Lung (tissue), 16 donors: ENCODE results near the gene SRP54. TPM values are rescaled to one million over a fixed set of nuclear protein-coding genes. Genes with fewer than 3 reads are reported as not detected.

Source experiments
- ATAC-seq: fragments of 200-7000 bp; cut with Tn5 transposase; one replicate; pipeline ENCODE4 v1.9.1; 2020; ENCODE audit warnings: moderate number of reproducible peaks; ENCODE audit not compliant: insufficient read depth, low FRiP score
- DNase-seq, 3 donors: peaks; one replicate each; pipeline ENCODE4 v3.0.0-alpha.2; 2013 to 2017
- H3K27ac ChIP-seq, 2 donors: one replicate each; pipeline ENCODE4 v1.5.1; 2013; ENCODE audit warnings: mild to moderate bottlenecking in 2 of 2, moderate library complexity in 2 of 2, control low read depth in 1 of 2, inconsistent platforms in 1 of 2, low read depth in 1 of 2, low read length in 1 of 2
- H3K27me3 ChIP-seq, 3 donors: one replicate each; pipeline ENCODE4 v1.5.1; 2013; ENCODE audit warnings: low read length in 2 of 3; ENCODE audit not compliant: control insufficient read depth in 3 of 3, insufficient read depth in 3 of 3
- H3K36me3 ChIP-seq, 4 donors: one replicate each; pipeline ENCODE4 v1.5.1; 2013; ENCODE audit warnings: low read length in 4 of 4, mild to moderate bottlenecking in 1 of 4, moderate library complexity in 1 of 4; ENCODE audit not compliant: control insufficient read depth in 4 of 4, insufficient read depth in 4 of 4
- H3K4me1 ChIP-seq, 5 donors: one replicate each; pipeline ENCODE4 v1.5.1; 2013; ENCODE audit warnings: low read length in 5 of 5, mild to moderate bottlenecking in 2 of 5, moderate library complexity in 1 of 5; ENCODE audit not compliant: control insufficient read depth in 5 of 5, insufficient read depth in 5 of 5
- H3K4me3 ChIP-seq: one replicate; pipeline ENCODE4 v1.5.1; 2013; ENCODE audit warnings: mild to moderate bottlenecking, control low read depth, moderate library complexity
- H3K9ac ChIP-seq, 2 donors: one replicate each; pipeline ENCODE4 v1.5.1; 2013; ENCODE audit warnings: low read length in 2 of 2, control low read depth in 1 of 2; ENCODE audit not compliant: insufficient read depth in 1 of 2
- H3K9me3 ChIP-seq, 4 donors: one replicate each; pipeline ENCODE4 v1.5.1; 2013; ENCODE audit warnings: low read length in 3 of 4, mild to moderate bottlenecking in 1 of 4, moderate library complexity in 1 of 4; ENCODE audit not compliant: control insufficient read depth in 4 of 4, insufficient read depth in 3 of 4
- WGBS, 2 donors: extraction: QIAGEN DNeasy Blood & Tissue Kit; methylation state at CpG; one replicate each; pipeline ENCODE4 v1.1.7; 2013; 5-methylcytosine and 5-hydroxymethylcytosine counted together
- long read RNA-seq, 5 donors: transcript quantifications; one replicate each; lab custom pipeline, GENCODE V29; 2026
- polyA plus RNA-seq, 2 donors: library from polyadenylated mRNA; stranded (reverse); fragments of 200-250 nt; gene quantifications; one replicate each; pipeline ENCODE4 v1.2.1, GENCODE V29; 2013
- total RNA-seq, 2 donors: library from RNA; depleted of rRNA in 1 of 2; stranded (reverse); fragments of >200 nt in 1 of 2; gene quantifications; one replicate each; pipeline ENCODE4 v1.2.1, GENCODE V29; 2014 to 2021
- TF ChIP-seq, protein P1 (sequence below): IDR thresholded peaks from 2 replicates; pipeline ENCODE4 v1.5.1; 2012; ENCODE audit warnings: mild to moderate bottlenecking; ENCODE audit errors: control extremely low read depth, extremely low read depth
- donor health status: control.
- donor health status: control.
- donor health status: Bipolar disorder and iron deficiency.
- donor health status: healthy.
- donor health status: DM: yes; HTN: yes; CAD: no.

Gene SRP54
- total RNA-seq, result 10 to 100 TPM; 42.7 to 92.8 TPM
- polyA plus RNA-seq, result 10 to 100 TPM; 24.5 to 46.8 TPM
- long read RNA-seq, donor 1, transcript SRP54-201 (16 exons, 2,279 nt), result major isoform, 19 of 22 reads
- long read RNA-seq, donor 1, partial matches to known transcripts, result 0 of 22 reads
- long read RNA-seq, donor 1, other reads (novel, unspliced or antisense), result 0 of 22 reads
- long read RNA-seq, donor 2, partial matches to known transcripts, result 5 of 10 reads
- long read RNA-seq, donor 2, other reads (novel, unspliced or antisense), result 0 of 10 reads
- long read RNA-seq, donor 3, transcript SRP54-201 (16 exons, 2,279 nt), result major isoform, 7 of 11 reads
- long read RNA-seq, donor 3, partial matches to known transcripts, result 0 of 11 reads
- long read RNA-seq, donor 3, other reads (novel, unspliced or antisense), result 0 of 11 reads
- long read RNA-seq, donor 4, partial matches to known transcripts, result 0 of 5 reads
- long read RNA-seq, donor 4, other reads (novel, unspliced or antisense), result 0 of 5 reads
- long read RNA-seq, donor 5, transcript SRP54-201 (16 exons, 2,279 nt), result major isoform, 19 of 30 reads
- long read RNA-seq, donor 5, partial matches to known transcripts, result 7 of 30 reads
- long read RNA-seq, donor 5, other reads (novel, unspliced or antisense), result 0 of 30 reads

DNA sequence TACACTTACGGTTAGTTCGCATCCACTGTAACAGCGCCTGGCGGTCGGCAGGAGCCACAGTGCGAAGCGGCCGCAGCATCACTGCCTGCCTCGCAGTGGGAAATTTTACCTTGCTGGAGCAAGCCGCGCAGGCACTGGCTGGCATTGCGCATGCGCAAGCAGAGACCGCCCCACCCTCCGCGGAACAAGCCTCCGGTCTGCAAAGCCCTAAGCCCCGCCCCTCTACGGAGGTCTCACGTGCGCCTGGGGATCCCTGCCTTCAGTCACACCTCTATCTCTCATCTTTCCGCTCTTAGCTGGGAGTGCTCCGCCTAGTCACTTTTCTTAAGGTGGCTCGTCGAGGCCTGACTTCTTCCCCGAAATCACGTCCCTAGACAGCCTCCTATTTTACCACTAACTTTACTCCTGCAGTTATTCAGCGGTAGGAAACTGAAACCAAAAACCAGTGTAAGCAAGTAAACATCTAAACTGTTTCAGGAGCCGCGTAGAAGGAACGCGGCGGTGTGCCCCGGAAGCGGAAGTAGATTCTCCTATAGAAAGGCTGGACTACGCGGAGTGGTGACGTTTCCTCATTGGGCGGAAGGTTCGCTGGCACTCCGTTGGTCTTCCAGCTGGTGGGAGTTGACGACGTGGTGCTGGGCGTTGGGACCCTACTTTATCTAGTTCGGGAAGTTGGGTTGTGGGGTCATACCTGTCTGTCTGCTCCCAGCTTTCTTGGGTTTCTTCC, at the start of gene SRP54:
TSS of gene SRP54 (plus strand) at position 572 of the 727 bp plus-strand sequence. CDS start 13,718 bp downstream, outside the sequence.
- Histone ChIP-seq H3K4me1 (peaks cover 0 to 19% (median 13%) of the 10 kb centered on the region in 5 donors), H3K9ac (peak within 1 kb of the TSS; percentile 87 to 98), H3K4me3 (peak within 1 kb of the TSS; percentile 68), H3K36me3 (peaks cover 0 to 8% (median under 1%) of the 10 kb centered on the region in 4 donors), H3K27me3 (no peaks in the 10 kb centered on the region), H3K9me3 (no peaks in the 10 kb centered on the region), H3K27ac (peak within 1 kb of the TSS; percentile 91 to 94)
- DNase-seq (peak; percentile 98 to 99 (median 99)), ATAC-seq (peak; percentile 92)
- TF ChIP-seq, protein P1, sequence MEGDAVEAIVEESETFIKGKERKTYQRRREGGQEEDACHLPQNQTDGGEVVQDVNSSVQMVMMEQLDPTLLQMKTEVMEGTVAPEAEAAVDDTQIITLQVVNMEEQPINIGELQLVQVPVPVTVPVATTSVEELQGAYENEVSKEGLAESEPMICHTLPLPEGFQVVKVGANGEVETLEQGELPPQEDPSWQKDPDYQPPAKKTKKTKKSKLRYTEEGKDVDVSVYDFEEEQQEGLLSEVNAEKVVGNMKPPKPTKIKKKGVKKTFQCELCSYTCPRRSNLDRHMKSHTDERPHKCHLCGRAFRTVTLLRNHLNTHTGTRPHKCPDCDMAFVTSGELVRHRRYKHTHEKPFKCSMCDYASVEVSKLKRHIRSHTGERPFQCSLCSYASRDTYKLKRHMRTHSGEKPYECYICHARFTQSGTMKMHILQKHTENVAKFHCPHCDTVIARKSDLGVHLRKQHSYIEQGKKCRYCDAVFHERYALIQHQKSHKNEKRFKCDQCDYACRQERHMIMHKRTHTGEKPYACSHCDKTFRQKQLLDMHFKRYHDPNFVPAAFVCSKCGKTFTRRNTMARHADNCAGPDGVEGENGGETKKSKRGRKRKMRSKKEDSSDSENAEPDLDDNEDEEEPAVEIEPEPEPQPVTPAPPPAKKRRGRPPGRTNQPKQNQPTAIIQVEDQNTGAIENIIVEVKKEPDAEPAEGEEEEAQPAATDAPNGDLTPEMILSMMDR, result no peak
- 0 to 1% methylated on average over 45 of the region's 45 CpGs for WGBS, 2 donors

DNA sequence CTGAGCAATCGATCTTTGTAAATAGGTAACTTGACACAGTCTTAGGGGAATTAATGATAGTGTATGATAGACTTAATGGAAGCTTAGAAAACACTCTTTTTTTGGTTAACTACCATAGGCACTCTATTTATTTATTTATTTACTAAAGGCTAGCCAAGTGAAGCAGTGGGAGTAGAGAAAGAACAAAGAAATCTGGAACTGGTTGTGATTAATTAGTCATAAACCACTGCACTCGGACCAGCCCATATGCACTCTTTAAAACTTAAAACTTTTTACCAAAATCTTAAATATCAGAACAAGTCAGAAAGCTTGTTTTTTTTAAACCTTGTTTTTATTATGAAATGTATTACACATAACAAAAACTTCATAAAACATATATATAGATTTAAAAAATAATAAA, 49.5 kb upstream of the SRP54 start:
- Histone ChIP-seq H3K9ac (no peak overlapping the region), H3K27ac (no peak overlapping the region), H3K4me3 (no peak overlapping the region), H3K9me3 (no peaks in the 10 kb centered on the region), H3K36me3 (no peaks in the 10 kb centered on the region), H3K27me3 (no peaks in the 10 kb centered on the region), H3K4me1 (no peaks in the 10 kb centered on the region)
- WGBS, 2 donors, result 90 to 96% methylated on average over 2 of the region's 2 CpGs
- DNase-seq (no peak), ATAC-seq (no peak)
- TF ChIP-seq, protein P1, result no peak

DNA sequence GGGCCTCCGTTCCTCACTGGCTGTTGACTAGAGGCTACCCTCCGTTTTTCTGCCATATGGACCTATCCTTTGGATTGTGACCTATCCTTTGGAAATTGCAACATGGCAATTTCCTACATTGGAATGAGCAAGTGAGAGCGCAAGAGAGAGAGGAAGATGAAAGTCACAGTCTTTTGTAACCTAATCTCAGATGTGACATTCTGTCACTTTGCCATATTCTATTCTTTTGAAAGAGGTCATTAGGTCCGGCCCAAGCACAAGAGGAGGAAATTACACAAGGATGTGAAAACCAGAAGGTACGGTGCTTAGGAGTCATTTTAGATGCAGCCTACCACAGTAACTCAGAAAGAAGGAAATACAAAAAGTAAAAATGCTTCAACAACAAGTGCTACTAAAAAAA, 47.3 kb upstream of the SRP54 start:
- H3K27ac ChIP-seq, result no peak overlapping the region
- TF ChIP-seq, protein P1, result no peak
- H3K36me3 ChIP-seq, result no peaks in the 10 kb centered on the region
- ATAC-seq (no peak), DNase-seq (peak in 1 of 3 donors; percentile 8)
- no peaks in the 10 kb centered on the region for H3K9me3 ChIP-seq
- peaks cover 0 to 1% (median 0%) of the 10 kb centered on the region in 5 donors for H3K4me1 ChIP-seq
- H3K4me3 ChIP-seq, result no peak overlapping the region
- WGBS, 2 donors, result 28 to 73% methylated on average over 5 of the region's 5 CpGs
- H3K27me3 ChIP-seq, result no peaks in the 10 kb centered on the region
- H3K9ac ChIP-seq, result no peak overlapping the region
